Measurements from ENCODE around the gene ATR.

The ATR gene

DNA sequence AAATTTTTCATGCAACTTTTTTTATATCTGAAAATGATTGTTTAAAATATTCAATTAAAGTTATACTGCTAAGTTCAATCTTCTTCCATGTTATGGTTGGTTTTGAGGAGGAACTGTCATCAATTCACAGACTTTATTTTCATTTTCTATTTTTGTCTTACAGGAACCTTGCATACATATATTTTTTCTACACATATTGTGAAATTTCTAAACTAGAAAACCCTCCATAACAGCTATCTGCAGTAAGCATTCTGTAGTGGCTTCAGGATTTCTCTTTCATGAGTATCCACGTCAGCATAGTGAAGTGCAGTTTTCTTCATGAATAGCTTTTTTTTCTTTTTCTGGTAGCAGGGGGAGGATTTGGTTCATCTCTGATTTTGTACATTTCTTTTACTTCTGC lies 48.2 kb downstream of the ATR start:
- DNase-seq (ENCODE audit: low spot score) (no peak), FAIRE-seq (peak; percentile 26)

DNA sequence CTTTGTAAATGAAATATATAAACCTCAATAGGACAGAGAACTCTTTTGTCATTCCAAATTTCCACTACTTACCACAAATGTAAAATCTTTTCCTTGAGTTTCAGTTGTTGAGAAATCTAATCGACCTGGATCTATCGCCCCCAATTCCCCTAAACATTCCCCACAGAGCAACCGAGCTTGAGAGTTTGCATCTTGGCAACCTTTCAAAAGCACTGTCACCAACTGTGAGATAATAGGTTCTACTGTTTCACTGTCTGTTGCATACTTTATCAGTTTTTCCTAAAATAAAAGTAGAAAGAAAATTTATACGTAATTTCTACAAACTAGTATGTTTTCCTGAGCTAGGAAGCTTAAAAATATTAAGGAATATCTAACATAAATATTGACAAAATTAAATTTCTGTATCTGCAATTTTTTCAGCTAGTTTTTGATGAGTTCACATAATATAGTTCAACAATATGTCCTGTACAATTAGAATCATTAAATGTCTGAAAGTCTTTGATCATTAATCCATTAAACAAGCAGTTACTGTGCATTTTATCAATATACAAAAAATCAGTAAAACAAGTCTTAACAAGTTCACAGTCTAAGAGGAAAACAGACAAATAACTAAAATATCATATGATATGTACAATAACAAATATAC lies 54.5 kb downstream of the ATR start:
- DNase-seq (ENCODE audit: low spot score) = no peak
- FAIRE-seq = no peak

DNA sequence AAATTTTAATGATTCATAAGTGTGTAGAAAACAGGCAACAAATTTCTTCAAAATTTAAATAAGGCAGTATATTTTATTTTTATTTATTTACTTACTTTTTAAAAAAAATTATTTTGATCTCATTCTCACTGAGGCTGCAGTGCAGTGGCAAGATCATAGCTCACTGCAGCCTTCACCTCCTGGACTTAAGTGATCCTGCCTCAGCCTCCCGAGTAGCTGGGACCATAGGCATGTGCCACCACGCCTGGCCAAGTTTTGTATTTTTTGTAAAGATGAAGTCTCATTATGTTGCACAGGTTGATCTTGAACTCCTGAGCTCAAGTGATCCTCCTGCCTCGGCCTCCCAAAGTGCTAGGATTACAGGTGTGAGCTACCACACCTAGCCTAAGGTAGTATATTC lies 69.5 kb downstream of the ATR start:
- no peak for DNase-seq (ENCODE audit: low spot score)
- FAIRE-seq = no peak

DNA sequence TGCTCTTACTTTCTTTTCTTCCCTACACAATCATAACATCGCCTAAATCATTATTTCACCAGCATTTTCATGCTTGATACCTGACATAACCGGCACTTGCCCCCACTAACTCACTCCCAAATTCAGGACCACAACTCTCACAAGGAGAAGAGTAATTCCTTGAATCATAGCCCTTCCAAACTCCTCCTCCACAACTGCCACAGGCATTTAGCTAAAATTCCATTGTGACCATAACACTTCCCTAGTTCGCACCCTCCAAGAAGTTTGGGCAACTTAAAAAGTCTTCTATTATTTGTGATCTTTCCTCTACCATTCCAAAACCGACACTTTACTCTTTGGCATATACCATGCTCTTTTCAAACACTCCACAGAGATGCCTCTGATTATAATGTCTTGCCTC lies 71.3 kb downstream of the ATR start:
- FAIRE-seq (no peak), DNase-seq (ENCODE audit: low spot score) (no peak)

DNA sequence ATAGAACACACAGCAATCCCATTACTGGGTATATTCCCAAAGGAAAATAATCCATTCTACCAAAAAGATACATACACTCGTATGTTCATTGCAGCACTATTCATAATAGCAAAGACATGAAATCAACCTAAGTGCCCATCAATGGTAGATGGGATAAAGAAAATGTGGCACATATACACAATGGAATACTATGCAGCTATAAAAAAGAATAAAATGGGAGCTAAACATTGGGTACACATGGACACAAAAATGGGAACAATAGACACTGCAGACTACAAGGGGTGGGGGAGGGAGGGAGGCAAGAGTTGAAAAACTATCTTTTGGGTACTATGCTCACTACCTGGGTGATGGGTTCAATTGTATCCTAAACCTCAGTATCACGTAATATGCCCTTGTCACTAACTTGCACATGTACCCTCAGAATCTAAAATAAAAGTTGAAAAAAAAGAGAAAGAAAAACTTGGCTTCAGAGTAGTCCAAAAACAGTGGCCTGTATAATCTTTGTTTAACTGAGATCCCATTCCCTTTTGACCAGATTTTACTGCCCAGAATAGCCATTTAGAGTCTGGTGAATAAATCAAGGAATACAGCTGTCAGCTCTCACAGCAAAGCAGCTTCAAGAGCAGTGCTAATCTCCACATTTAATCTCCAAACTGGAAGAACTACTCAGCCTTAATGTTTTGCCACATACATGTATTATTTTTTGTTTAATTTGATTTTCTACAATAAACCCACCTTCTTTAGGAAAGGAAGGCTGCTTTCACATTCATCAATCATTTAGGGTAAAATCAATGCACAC lies 76.1 kb downstream of the ATR start:
- FAIRE-seq (no peak), DNase-seq (ENCODE audit: low spot score) (no peak)

DNA sequence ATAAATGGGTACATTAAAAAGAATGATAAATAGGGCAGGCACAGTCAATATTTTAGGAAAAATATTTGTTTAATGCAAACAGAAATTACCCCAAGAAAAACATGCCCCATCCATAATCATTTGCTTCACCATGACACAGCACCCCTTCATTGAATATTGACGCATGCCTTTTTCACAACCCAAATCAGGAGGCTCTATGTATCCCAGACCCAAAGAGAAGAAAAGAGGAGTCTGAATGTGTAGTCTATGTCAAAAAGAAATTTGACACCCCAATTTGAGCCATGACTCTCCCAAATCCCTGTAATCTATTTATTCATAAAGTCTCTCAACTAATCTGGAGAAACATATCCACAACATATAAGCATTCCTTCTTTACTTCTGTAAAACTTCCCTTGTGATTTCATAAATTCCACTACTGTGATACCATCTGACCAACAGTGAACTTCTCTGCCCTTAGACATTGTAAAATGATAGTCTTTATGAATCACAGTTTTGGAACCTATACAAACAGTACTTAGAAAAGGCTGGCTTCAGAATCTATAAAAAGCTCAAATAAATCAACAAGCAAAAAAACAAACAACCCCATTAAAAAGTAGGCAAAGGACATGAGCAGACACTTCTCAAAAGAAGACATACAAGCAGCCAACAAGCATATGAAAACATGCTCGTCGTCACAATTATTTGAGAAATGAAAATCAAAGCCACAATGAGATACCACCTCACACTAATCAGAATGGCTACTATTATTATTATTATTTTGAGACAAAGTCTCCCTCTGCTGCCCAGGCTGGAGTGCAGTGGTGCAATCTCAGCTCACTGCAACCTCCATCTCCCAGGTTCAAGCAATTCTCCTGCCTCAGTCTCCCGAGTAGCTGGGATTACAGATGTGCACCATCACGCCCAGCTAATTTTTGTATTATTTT lies 77.3 kb downstream of the ATR start:
- no peak for DNase-seq (ENCODE audit: low spot score)
- FAIRE-seq = peak; percentile 30

DNA sequence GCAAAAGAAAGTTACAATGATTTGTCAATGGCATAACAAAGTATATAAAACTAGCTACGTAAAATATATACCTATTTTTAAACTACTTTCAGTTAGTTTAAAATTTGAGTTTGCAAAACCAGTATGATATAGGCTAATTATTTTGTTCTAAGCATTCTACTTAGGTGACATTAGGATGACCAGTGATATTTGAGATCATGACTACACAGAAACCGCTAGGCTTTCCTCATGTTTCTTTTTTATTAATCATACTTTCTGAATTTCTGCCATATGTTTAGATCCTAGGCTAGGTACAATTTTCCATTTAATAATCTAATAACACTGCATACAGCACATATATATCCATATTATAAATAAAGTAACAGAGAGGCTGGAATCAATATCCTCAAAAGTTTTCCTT lies 78.3 kb downstream of the ATR start:
- FAIRE-seq = no peak

DNA sequence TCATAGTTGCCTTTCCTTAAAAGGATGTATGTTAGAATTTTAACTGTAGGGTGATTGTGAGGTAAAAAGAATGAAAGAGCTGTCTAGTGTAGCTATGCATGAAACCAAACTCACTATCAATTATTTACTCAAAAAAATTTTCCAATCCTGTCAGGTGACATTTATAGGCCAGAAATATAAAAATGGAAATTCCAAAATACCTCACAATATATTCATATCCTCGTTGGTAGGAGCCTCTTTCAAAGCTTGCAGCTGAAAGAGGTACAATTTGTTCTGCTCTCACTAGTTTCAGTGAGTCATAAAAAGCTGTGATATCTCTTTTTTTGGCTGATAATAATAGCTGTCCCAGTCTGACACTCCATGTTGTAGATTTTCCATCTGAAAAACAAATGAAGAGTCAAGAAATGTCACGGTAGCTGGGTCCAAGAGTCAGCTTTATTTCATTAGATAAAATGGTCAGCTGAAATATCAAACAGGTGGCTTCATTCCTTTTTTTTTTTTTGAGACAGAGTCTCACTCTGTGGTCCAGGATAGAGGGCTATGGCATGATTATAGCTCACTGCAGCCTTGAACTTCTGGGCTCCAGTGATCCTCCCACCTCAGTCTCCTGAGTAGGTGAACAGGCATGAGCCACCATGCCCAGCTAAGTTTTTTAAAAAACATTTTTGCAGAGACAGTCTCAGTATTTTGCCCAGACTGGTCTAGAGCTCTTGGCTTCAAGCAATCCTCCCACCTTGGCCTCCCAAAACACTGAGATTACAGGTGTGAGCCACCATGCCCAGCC lies 79.9 kb downstream of the ATR start:
- no peak for FAIRE-seq
- no peak for DNase-seq (ENCODE audit: low spot score)

More for the DNA sequence above, 78.3 kb downstream of the ATR start:
- DNase-seq (ENCODE audit: low spot score) = no peak

DNA sequence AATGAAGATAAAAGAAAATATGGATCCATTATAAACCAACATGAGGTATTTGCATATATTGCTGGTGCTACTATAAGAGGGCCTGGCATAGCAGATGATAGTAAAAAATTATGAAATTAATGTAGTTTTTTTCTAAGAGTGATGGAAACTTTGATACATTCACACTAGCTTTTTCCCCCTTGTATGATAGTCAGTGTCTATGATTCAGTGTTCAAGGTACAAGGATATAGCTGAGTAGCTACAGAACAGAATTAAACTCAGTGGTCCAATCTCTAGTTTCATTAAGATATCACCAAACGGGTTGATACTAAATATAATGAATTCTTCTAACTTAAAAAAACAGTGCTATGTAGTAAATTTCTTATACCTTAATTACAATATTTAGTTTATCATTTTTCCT lies 80.8 kb downstream of the ATR start:
- no peak for DNase-seq (ENCODE audit: low spot score)
- FAIRE-seq = no peak

DNA sequence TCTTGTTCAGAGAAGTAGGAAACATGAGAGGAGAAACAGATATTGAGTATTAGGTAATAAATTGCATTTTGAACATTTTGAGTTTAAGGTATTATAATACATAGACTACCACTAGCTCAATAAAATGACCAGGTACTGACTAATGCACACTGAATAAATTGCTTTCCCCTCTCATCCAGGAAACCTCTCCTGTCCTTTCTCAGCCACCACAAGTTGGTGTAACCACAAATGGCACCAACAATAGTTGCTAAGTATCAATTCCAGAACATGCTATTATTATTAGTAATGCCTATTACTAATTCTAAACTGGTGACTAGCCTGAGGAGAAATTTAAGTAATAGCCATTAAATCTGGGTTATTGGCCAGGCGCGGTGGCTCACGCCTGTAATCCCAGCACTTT lies 83.4 kb downstream of the ATR start:
- no peak for FAIRE-seq
- DNase-seq (ENCODE audit: low spot score) = no peak

DNA sequence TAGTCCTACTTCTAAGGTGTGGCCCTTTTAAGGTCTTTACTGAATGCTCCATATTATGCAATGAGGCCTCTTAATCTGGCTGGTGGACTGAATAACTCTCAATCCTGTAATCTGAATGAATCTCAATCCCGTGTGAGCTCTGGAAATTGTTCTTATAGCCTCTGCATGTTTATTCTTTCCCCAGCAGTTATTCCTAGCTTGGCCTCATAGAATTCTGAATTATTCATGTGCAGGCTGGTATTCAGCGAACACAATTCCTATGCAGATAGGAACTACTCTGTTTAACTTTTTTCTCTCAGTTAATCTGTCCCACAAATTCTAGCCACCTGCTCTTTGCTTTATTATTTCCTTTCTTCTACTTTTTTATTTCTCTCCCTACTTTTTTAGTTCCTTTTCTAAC lies 86.3 kb downstream of the ATR start:
- FAIRE-seq (no peak), DNase-seq (ENCODE audit: low spot score) (no peak)

DNA sequence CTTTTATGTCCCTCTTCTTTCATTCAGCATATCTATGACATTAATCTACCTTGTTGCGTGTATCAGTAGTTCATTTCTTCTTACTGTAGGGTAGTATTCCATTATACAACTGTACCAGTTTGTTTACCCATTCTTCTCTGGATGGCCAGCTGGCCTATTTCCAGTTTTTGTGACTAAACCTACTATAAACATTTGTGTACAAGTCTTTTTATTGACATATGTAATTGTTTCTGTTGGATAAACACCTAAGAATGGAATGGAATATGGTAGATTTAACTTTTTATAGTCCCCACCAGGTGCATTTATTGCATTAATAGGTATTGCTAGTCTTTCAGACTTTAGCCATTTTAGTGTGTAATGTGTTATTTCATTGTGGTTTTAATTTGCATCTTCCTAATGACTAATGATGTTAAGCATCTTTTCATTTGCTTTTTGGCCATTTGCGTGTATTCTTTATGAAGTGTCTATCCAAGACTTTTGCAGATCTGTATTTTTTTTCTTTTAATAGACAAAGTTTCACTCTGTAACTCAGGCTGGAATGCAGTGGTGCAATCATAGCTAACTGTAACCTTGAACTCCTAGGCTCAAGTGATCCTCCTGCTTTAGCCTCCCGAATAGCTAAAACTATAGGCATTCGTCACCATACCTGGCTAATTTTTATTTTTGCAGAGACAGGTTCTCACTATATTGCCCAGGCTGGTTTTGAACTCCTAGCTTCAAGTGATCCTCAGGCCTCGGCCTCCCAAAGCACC lies 88.8 kb downstream of the ATR start:
- DNase-seq (ENCODE audit: low spot score) (no peak), FAIRE-seq (no peak)

DNA sequence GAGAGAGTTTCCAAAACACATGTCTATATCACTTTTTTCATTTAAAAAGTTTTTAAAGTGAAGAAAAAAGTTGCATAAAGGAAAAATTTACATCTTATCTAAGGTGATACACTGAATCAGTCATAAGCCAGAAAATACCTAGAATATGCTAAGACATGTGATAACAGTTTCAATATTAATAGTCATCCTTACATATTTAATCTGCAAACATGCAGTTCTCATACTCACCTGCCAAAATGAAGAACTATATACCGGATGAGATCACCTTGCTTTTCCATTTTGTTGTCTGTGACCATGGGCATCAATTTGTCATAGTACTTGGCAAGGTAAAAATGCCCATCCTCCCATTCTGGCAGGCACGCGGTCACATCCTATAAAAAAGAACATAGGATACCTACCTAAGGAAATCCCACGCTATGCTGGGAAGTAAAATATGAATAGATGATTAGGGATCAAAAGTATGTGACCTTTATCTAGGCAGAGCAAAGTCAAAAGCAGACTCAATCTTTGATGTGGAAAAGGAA lies 93.6 kb downstream of the ATR start:
- DNase-seq (ENCODE audit: low spot score) (no peak), FAIRE-seq (no peak)

DNA sequence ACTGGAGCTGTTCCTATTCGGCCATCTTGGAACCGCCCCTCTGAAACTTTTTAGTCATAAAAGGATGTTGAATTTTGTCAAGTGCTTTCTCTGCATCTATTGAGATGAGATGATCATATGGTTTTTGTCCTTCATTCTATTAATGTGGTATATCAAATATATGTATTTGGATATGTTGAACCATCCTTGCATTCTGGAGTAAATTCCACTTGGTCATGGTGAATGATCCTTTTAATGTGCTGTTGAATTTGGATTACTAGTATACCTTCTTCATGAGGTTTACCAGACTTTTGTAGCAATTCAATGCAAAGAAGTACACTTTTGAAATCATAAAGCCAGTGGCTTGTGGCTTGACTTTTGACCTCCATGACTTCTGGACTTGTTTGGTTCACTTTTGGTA lies 97.3 kb downstream of the ATR start:
- DNase-seq (ENCODE audit: low spot score) = no peak
- no peak for FAIRE-seq

DNA sequence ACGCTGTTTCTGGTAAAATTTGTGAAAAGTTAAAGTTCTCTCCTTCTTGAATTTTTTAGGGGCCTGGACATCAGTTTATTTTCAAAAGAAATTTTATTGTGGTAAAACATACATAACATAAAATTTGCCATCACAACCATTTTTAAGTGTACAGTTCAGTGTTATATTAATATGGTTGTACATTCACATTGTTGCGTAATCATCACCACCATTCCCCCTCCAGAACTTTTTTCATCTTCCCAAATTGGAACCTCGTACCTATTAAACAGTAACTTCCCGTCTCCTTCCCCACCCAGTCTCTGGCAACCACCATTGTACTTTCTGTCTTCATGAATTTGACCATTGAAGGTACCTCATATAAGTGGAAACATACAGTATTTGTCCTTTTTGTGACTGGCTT lies 107.7 kb downstream of the ATR start:
- no peak for DNase-seq (ENCODE audit: low spot score)
- no peak for FAIRE-seq

DNA sequence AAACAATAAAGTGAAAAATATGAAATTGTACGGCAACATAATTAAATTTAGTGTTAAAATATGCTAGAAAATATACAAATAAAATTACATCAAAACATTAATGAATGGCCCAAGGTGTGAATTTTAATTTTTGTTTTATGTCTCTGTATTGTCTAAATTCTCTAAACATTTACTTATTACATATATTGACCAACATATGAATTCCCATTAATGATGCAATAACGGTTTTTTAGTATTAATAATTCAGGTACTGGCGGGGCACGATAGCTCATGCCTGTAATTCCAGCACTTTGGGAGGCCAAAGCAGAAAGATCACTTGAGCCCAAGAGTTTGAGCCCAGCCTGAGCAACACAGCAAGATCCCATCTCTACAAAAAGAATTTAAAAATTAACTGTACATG lies 110.1 kb downstream of the ATR start:
- FAIRE-seq (no peak), DNase-seq (ENCODE audit: low spot score) (no peak)

DNA sequence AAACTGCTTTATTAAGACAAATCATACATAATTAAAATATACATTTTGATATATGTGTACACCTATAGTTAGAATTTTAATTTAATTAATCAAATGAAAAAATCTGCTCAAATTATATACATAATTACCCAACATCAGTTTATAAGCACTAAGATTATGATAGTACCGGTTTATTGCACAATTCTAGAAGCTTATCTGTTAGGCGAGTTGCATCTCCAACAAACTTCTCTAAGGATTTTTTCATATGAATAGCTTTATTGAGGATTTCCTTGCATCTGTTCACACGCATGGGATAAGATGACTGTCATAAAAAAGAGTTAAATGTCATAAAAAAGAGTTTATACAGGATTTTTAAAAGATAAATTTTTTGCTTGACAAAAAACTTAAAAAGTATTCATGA lies 110.8 kb downstream of the ATR start:
- no peak for FAIRE-seq
- no peak for DNase-seq (ENCODE audit: low spot score)

DNA sequence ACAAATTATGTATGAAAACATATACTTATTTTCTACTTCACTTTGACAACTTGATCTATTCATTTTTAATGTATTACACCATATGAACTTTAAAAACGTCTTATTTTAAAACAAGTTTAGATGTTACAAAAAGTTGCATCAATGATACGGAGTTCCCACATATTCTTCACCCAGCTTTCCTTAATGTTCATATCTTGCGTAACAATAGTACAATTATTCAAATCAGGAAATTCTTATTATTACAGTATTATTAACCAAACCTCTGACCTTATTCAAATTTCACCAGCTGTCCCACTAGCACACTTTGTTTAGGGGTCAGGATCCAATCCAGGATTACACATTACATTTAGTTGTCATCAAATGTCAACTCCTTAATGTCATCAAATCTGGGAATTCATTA lies 117.8 kb downstream of the ATR start:
- FAIRE-seq (no peak), DNase-seq (ENCODE audit: low spot score) (no peak)

DNA sequence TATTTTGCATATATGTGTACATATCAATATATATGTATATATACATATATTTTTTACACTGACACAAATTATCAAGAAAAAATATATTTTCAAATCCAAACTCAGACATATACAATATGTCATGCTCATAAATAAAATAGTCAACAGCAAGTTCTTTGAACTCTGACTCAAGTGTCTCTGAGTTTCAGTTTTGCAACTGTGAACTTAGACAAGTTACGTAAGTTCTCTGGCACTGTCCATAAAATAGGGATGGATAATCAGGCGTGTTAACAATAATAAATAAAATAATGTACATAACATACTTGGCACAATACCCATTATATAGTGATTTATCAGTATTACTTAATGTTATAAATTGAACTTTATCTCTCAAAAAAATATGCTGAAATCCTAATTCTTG lies 118.6 kb downstream of the ATR start:
- DNase-seq (ENCODE audit: low spot score) (no peak), FAIRE-seq (no peak)

DNA sequence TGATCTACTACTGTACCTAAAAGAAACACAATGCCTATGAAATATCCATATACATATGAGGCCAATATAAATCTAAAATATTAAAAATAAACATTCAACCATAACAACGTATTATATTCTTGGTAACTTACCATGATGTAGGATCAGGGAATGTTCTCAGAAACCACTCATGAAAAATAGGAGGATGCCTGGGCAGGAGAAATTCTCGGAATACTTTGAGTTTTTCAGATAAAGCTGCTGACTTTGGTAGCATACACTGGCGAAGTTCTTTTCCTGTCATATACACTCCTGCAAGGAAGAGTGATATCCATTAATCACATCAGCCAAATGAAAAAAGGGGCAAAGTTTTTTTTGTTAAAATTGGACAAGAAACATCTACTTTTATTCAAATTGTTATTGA lies 119.4 kb downstream of the ATR start:
- DNase-seq (ENCODE audit: low spot score) = no peak
- no peak for FAIRE-seq
